Measurements from ENCODE around the gene MAP2. TPM values are rescaled to one million over a fixed set of nuclear protein-coding genes. Genes with fewer than 3 reads are reported as not detected.

MAP2 gene
- total RNA-seq, 1 experiment from 2014 or later: 40.2 TPM

- no peak for TF ChIP-seq CTCF (IDR thresholded peaks at IDR 0.05; ENCODE audit: unreplicated experiment)
- no peak overlapping the region for H3K27ac Mint-ChIP-seq (ENCODE audit: low read depth, unreplicated experiment)
- no TSS peak for BruUV-seq (replicated peaks)
- DNase-seq (ENCODE audit: unreplicated experiment): no peak
- H3K9me3 Mint-ChIP-seq (ENCODE audit: unreplicated experiment): no peaks in the 10 kb centered on the region
- H3K27me3 Mint-ChIP-seq (ENCODE audit: insufficient read depth, unreplicated experiment): no peaks in the 10 kb centered on the region
- ChIA-PET POLR2A (no interaction called here), CTCF (no interaction called here)
- no peak overlapping the region for H3K4me3 Mint-ChIP-seq (ENCODE audit: unreplicated experiment)
- intact Hi-C loops (cut with micrococcal nuclease): no loop called here
- H3K36me3 Mint-ChIP-seq (ENCODE audit: insufficient read depth, unreplicated experiment): no peaks in the 10 kb centered on the region
- H3K4me1 Mint-ChIP-seq (ENCODE audit: insufficient read depth, unreplicated experiment): peaks cover 6% of the 10 kb centered on the region
Observed at GRCh38 chr2:209529579-209529978, 105.7 kb downstream of the MAP2 start.

- intact Hi-C loops (cut with micrococcal nuclease): no loop called here
- ChIA-PET CTCF (interaction anchor here (0.6 to 1.5 kb wide), 5 partner anchors 10 to 505 kb away, joined by 3 to 4 read pairs (median 4); no protein-coding TSS in a partner anchor), POLR2A (interaction anchor here (1.0 kb wide), 1 partner anchor 18 kb away, joined by 5 read pairs; no protein-coding TSS in a partner anchor)
- no peak for DNase-seq (ENCODE audit: unreplicated experiment)
- H3K4me1 Mint-ChIP-seq (ENCODE audit: insufficient read depth, unreplicated experiment): no peaks in the 10 kb centered on the region
- H3K36me3 Mint-ChIP-seq (ENCODE audit: insufficient read depth, unreplicated experiment): no peaks in the 10 kb centered on the region
- BruUV-seq (replicated peaks): no TSS peak
- no peaks in the 10 kb centered on the region for H3K27me3 Mint-ChIP-seq (ENCODE audit: insufficient read depth, unreplicated experiment)
- H3K27ac Mint-ChIP-seq (ENCODE audit: low read depth, unreplicated experiment): no peak overlapping the region
- no peak overlapping the region for H3K4me3 Mint-ChIP-seq (ENCODE audit: unreplicated experiment)
- H3K9me3 Mint-ChIP-seq (ENCODE audit: unreplicated experiment): no peaks in the 10 kb centered on the region
- TF ChIP-seq CTCF (IDR thresholded peaks at IDR 0.05; ENCODE audit: unreplicated experiment): no peak
Observed at GRCh38 chr2:209532321-209532720, 108.5 kb downstream of the MAP2 start.

GRCh38 chr2:209533391-209533790 lies 109.5 kb downstream of the MAP2 start:
- ChIA-PET CTCF (interaction anchor here (0.6 to 1.0 kb wide), 2 partner anchors 9 to 370 kb away, joined by 3 read pairs; no protein-coding TSS in a partner anchor), POLR2A (interaction anchor here (0.7 kb wide), 1 partner anchor 655 kb away, joined by 3 read pairs; no protein-coding TSS in a partner anchor)
- intact Hi-C loops (cut with micrococcal nuclease): no loop called here
- Mint-ChIP-seq H3K36me3 (ENCODE audit: insufficient read depth, unreplicated experiment) (no peaks in the 10 kb centered on the region), H3K27ac (ENCODE audit: low read depth, unreplicated experiment) (no peak overlapping the region), H3K9me3 (ENCODE audit: unreplicated experiment) (no peaks in the 10 kb centered on the region), H3K27me3 (ENCODE audit: insufficient read depth, unreplicated experiment) (no peaks in the 10 kb centered on the region), H3K4me1 (ENCODE audit: insufficient read depth, unreplicated experiment) (no peaks in the 10 kb centered on the region), H3K4me3 (ENCODE audit: unreplicated experiment) (no peak overlapping the region)
- BruUV-seq (replicated peaks): no TSS peak
- no peak for TF ChIP-seq CTCF (IDR thresholded peaks at IDR 0.05; ENCODE audit: unreplicated experiment)
- no peak for DNase-seq (ENCODE audit: unreplicated experiment)

GRCh38 chr2:209534228-209534627 lies 110.4 kb downstream of the MAP2 start:
- TF ChIP-seq CTCF (IDR thresholded peaks at IDR 0.05; ENCODE audit: unreplicated experiment): no peak
- ChIA-PET POLR2A (interaction anchor here (0.6 kb wide), 1 partner anchor 593 kb away, joined by 4 read pairs; no protein-coding TSS in a partner anchor), CTCF (no interaction called here)
- Mint-ChIP-seq H3K36me3 (ENCODE audit: insufficient read depth, unreplicated experiment) (no peaks in the 10 kb centered on the region), H3K4me3 (ENCODE audit: unreplicated experiment) (no peak overlapping the region), H3K9me3 (ENCODE audit: unreplicated experiment) (no peaks in the 10 kb centered on the region), H3K4me1 (ENCODE audit: insufficient read depth, unreplicated experiment) (no peaks in the 10 kb centered on the region), H3K27me3 (ENCODE audit: insufficient read depth, unreplicated experiment) (no peaks in the 10 kb centered on the region), H3K27ac (ENCODE audit: low read depth, unreplicated experiment) (no peak overlapping the region)
- DNase-seq (ENCODE audit: unreplicated experiment): no peak
- no TSS peak for BruUV-seq (replicated peaks)
- intact Hi-C loops (cut with micrococcal nuclease): no loop called here
